Measurements from ENCODE around the gene MITD1.
"Not testable (repeated sequence)": the region's sequence is repeated elsewhere in the genome, so short reads cannot be mapped to it uniquely, and the experiment has no call there.

Gene MITD1

DNA sequence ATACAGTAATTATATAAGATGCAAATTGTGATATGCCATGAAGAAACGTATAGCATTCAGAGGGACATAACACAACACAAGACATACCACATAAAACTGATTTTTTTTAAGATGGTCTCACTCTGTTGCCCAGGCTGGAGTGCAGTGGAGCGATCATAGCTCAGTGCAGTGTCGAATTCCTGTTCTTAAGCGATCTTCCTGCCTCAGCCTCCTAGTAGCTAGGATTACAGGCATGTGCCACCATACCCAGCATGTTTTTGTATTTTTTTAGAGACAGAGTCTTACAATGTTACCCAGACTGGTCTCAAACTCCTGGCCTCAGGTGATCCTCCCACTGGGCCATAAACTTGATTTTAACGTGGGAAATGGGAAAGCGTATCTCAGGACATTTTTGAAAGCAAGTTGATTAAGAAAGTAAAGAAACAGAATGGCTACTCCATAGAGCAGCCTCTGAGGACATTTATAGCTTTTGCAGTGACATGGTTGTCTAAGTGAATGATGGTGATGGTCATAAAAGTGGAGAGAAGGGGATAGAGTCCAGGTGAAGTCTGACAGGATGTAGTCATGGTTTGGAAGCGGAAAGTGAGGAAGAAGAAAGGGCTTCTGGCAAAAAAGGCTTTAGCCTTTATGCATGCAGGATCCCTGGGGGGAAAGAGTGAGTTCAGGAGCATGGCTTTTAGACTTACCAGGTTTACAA is 28.5 kb downstream of the MITD1 start:
- H3K27me3 ChIP-seq (ENCODE audit: control insufficient read depth, insufficient read depth, low read length): no peaks in the 10 kb centered on the region
- H3K9me3 ChIP-seq (ENCODE audit: control insufficient read depth, insufficient read depth, low read length): no peaks in the 10 kb centered on the region
- no peak overlapping the region for H3K9ac ChIP-seq (ENCODE audit: low read depth, low read length)
- no peaks in the 10 kb centered on the region for H3K36me3 ChIP-seq (ENCODE audit: control insufficient read depth, insufficient read depth, low read length)
- H3K4me3 ChIP-seq (ENCODE audit: low read depth, low read length): no peak overlapping the region
- peaks cover 5% of the 10 kb centered on the region for H3K4me1 ChIP-seq (ENCODE audit: control insufficient read depth, insufficient read depth, low read length)

DNA sequence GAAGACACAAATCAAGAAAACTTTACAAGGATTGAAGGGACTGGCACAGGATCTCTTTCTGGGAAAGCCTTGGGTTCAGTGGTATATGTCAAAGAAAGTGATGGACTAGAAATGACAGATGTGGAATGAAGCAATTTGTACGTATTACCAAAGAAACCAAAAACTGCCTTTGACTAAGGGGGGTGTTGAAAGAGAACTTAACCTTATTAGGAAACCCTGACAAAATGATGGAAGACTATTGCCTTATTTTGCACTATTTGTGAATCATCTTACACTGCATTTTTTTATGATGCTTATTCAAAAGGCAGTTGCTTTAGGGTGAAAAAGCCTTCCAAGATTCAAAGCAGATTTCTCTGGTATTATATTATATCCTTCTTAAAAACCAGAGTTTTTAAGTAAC is 30.2 kb downstream of the MITD1 start:
- Histone ChIP-seq H3K9me3 (ENCODE audit: control insufficient read depth, insufficient read depth, low read length) (no peaks in the 10 kb centered on the region), H3K4me3 (ENCODE audit: low read depth, low read length) (no peak overlapping the region), H3K9ac (ENCODE audit: low read depth, low read length) (no peak overlapping the region), H3K4me1 (ENCODE audit: control insufficient read depth, insufficient read depth, low read length) (peaks cover 5% of the 10 kb centered on the region), H3K27me3 (ENCODE audit: control insufficient read depth, insufficient read depth, low read length) (no peaks in the 10 kb centered on the region), H3K36me3 (ENCODE audit: control insufficient read depth, insufficient read depth, low read length) (no peaks in the 10 kb centered on the region)

DNA sequence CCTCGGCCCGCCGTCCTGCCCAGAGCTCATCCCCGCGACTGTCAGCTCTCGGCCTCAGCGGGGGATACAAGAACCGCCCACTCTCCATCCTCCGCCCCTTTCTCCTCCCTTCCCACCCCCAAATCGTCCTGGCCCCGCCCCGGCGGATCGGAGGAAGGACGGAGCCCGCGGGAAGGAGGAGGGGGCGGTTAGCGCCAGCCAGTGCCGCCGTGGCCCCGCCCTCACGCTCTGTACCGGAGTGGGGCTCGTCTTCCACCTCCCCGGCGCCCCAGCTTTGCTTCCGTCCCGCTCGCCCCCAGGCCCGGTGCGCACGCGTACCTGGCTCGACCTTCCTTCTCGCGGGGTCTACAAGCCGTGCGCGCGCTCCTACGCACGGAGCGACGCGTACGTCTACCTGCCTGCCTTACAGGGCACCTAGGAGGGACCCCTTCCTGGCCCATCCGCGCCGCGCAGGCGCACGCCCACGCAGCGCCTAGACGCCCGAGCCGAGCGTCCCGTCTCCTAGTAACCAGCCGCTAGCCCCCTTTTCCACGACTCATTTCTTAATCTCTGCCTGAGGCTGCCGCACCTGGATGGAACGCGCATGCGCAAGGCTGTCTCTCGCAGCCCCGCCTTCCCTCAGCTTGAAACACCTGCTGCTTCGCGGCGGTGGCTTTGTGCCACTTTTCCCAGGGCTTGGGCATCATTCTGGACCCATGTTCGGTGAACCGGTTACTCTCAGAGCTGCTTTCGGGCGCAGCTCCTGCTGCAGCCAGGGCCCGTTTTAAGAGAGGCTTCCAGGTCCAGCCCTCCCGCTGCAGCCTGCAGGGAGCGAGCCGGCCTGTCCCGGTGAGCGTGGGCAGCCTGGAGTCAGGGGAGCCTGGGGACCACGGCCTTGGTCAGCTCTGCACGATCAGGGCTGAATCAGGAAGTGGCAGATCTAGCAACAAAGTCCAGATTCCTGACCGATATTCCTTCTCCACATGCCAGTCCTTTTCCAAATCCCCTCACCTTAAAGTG is 39.4 kb downstream of the MITD1 start, which contains the start of gene C2orf15:
Gene C2orf15 (plus strand): TSS at position 598 of the 999 bp plus-strand sequence. CDS start 8,852 bp downstream, outside the sequence.
- Histone ChIP-seq H3K36me3 (ENCODE audit: control insufficient read depth, insufficient read depth, low read length) (peaks cover 2% of the 10 kb centered on the region), H3K27me3 (ENCODE audit: control insufficient read depth, insufficient read depth, low read length) (no peaks in the 10 kb centered on the region), H3K4me1 (ENCODE audit: control insufficient read depth, insufficient read depth, low read length) (no peaks in the 10 kb centered on the region), H3K9me3 (ENCODE audit: control insufficient read depth, insufficient read depth, low read length) (no peaks in the 10 kb centered on the region), H3K4me3 (ENCODE audit: low read depth, low read length) (peak within 1 kb of the TSS; percentile 82), H3K9ac (ENCODE audit: low read depth, low read length) (peak within 1 kb of the TSS; percentile 85)

DNA sequence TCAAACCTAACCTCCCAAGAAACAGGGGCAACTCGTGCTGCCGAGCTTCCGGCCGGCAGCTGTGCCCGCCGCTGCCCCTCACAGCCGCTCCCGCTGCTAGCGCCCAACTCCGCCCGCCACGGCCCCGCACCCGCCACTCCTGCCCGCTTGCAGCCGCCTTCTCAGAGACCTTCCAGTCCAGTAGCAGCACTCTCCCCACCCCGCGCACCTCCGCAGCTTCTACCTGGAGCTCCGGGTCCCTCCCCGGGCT is 40.1 kb downstream of the MITD1 start:
- H3K4me1 ChIP-seq (ENCODE audit: control insufficient read depth, insufficient read depth, low read length): no peaks in the 10 kb centered on the region
- peak overlapping the region; percentile 1 for H3K9ac ChIP-seq (ENCODE audit: low read depth, low read length)
- H3K27me3 ChIP-seq (ENCODE audit: control insufficient read depth, insufficient read depth, low read length): no peaks in the 10 kb centered on the region
- no peaks in the 10 kb centered on the region for H3K9me3 ChIP-seq (ENCODE audit: control insufficient read depth, insufficient read depth, low read length)
- peaks cover 2% of the 10 kb centered on the region for H3K36me3 ChIP-seq (ENCODE audit: control insufficient read depth, insufficient read depth, low read length)
- H3K4me3 ChIP-seq (ENCODE audit: low read depth, low read length): peak overlapping the region; percentile 82

DNA sequence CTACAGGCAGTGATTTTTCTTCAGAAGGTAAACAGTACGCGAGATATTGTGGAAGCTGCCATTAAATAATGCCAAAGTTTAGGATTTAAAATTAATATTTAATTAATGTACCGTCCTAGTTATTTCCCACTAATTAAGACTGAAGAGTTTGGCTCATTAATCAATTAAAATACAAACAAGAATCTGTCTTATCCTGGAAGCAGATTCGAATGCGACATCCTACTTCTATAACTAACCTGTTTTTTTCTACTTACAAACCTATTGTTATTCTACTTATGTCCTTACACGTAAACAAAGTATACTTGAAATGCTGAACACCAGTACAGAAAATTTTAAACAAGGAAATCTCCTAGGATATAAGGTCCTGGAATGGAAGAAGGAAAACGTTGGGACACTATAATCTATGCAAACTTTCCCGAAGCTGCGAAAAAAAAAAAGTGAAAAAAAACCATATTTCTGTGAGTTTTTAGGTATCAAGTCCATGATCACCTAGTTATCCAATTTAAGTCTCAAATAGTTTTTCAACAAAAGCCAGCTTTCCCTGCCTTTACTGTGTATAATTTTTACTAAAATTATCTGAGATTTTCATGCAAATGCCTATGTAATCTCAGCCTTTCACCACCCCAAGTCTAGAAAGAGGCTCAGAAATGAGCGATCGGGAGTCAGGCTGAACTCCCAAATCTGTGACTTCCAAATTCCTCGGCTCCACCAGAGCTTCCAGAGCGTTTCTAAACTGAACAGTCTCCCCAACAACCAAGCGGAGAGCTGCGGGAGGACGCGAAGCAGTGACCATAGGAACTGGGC is 40.6 kb downstream of the MITD1 start:
- Histone ChIP-seq H3K4me1 (ENCODE audit: control insufficient read depth, insufficient read depth, low read length) (no peaks in the 10 kb centered on the region), H3K9me3 (ENCODE audit: control insufficient read depth, insufficient read depth, low read length) (no peaks in the 10 kb centered on the region), H3K4me3 (ENCODE audit: low read depth, low read length) (peak overlapping the region; percentile 82), H3K36me3 (ENCODE audit: control insufficient read depth, insufficient read depth, low read length) (peaks cover 2% of the 10 kb centered on the region), H3K27me3 (ENCODE audit: control insufficient read depth, insufficient read depth, low read length) (no peaks in the 10 kb centered on the region), H3K9ac (ENCODE audit: low read depth, low read length) (peak overlapping the region; percentile 1)

DNA sequence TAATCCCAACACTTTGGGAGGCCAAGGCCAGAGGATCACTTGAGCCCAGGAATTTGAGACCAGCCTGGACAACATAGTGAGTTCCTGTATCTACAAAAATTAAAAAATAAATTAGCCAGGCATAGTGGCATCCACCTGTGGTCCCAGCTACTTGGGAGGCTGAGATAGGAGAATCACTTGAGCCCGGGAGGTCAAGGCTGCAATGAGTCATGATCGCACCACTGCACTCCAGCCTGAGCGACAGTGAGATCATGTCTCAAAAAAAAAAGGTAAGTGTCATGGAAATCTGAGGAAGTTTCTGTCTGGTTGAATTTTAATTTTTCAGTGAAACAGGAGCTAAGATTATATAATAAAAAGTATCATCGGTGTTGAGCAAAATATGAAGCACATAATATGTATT is 41.9 kb downstream of the MITD1 start:
- H3K27me3 ChIP-seq (ENCODE audit: control insufficient read depth, insufficient read depth, low read length): no peaks in the 10 kb centered on the region
- H3K9ac ChIP-seq (ENCODE audit: low read depth, low read length): no peak overlapping the region
- no peak overlapping the region for H3K4me3 ChIP-seq (ENCODE audit: low read depth, low read length)
- no peaks in the 10 kb centered on the region for H3K4me1 ChIP-seq (ENCODE audit: control insufficient read depth, insufficient read depth, low read length)
- no peaks in the 10 kb centered on the region for H3K36me3 ChIP-seq (ENCODE audit: control insufficient read depth, insufficient read depth, low read length)
- no peaks in the 10 kb centered on the region for H3K9me3 ChIP-seq (ENCODE audit: control insufficient read depth, insufficient read depth, low read length)

DNA sequence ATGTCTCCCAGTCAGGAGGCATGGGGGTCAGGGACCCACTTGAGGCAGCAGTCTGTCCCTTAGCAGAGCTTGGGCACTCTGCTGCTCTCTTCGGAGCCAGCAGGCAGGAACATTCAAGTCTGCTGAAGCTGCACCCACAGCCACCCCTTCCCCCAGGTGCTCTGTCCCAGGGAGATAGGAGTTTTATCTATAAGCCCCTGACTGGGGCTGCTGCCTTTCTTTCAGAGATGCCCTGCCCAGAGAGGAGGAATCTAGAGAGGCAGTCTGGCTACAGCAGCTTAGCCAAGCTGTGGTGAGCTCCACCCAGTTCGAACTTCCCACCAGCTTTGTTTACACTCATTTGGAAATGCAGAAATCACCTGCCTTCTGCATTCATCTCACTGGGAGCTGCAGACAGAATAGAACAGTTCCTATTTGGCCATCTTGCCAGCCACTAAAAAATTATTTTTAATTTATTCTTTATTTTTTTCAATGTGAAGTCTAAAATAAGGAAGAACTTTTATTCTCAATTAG is 45.8 kb downstream of the MITD1 start:
- H3K27me3 ChIP-seq (ENCODE audit: control insufficient read depth, insufficient read depth, low read length); H3K4me3 ChIP-seq (ENCODE audit: low read depth, low read length); H3K36me3 ChIP-seq (ENCODE audit: control insufficient read depth, insufficient read depth, low read length); H3K9me3 ChIP-seq (ENCODE audit: control insufficient read depth, insufficient read depth, low read length); H3K4me1 ChIP-seq (ENCODE audit: control insufficient read depth, insufficient read depth, low read length); H3K9ac ChIP-seq (ENCODE audit: low read depth, low read length): not testable (repeated sequence)

DNA sequence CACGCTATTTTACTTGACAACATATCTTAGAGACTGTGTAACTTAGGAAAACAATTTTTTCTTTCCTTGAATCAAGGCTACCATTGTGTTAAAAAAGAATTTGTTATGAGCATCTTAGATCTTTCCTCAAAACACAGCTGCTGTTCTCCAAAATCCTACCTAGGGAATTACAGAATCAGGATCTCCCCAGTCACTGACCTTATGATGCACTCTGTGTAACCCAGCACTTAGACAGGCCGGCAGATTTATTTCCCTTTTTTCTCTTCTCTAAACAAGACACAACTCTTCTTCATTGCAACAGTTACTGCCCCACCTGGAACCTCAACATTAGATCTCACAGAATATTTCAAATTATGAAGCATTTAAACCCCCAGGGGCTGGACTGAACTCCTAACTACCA is 52.9 kb downstream of the MITD1 start:
- no peaks in the 10 kb centered on the region for H3K27me3 ChIP-seq (ENCODE audit: control insufficient read depth, insufficient read depth, low read length)
- H3K4me3 ChIP-seq (ENCODE audit: low read depth, low read length): no peak overlapping the region
- no peaks in the 10 kb centered on the region for H3K36me3 ChIP-seq (ENCODE audit: control insufficient read depth, insufficient read depth, low read length)
- no peaks in the 10 kb centered on the region for H3K4me1 ChIP-seq (ENCODE audit: control insufficient read depth, insufficient read depth, low read length)
- H3K9me3 ChIP-seq (ENCODE audit: control insufficient read depth, insufficient read depth, low read length): no peaks in the 10 kb centered on the region
- no peak overlapping the region for H3K9ac ChIP-seq (ENCODE audit: low read depth, low read length)
